ENCODE data around the gene FAM210A.

GRCh38 chr18:13617826-13618515 is 108.4 kb downstream of the FAM210A start:
- TF ChIP-seq CTCF (IDR thresholded peaks at IDR 0.05) (no peak), MAX (CRISPR knock-in tag; IDR thresholded peaks at IDR 0.05) (no peak), ATF3 (CRISPR knock-in tag; conservative IDR thresholded peaks at IDR 0.05) (no peak), RORB (CRISPR knock-in tag; IDR thresholded peaks at IDR 0.05) (no peak), TEAD4 (CRISPR knock-in tag; IDR thresholded peaks at IDR 0.05) (no peak), STAT6 (CRISPR knock-in tag; conservative IDR thresholded peaks at IDR 0.05; ENCODE audit: low read depth) (no peak), PREB (CRISPR knock-in tag; IDR thresholded peaks at IDR 0.05; ENCODE audit: borderline replicate concordance) (no peak)
